GM12878 (cell line): ENCODE data around the gene GNPNAT1.

Experiments used
- KLF5 ChIP-seq: fragments of 450-650 bp; IDR thresholded peaks from 2 replicates; pipeline ENCODE4 v1.6.1; 2014; ENCODE audit warnings: mild to moderate bottlenecking; ENCODE audit not compliant: partially characterized antibody
- TF ChIP-seq, protein P1 (sequence below): fragments of 150-350 bp; IDR thresholded peaks from 2 replicates; pipeline ENCODE4 v1.6.1; 2016; ENCODE audit warnings: low read depth, low read length
- TF ChIP-seq, protein P2 (sequence below): IDR thresholded peaks from 2 replicates; pipeline ENCODE4 v1.6.1; 2012; ENCODE audit warnings: mild to moderate bottlenecking, low read depth, low read length

GRCh38 chr14:52808101-52808500, 16.7 kb upstream of the GNPNAT1 start:
- no peak for TF ChIP-seq KLF5
- TF ChIP-seq, protein P1, sequence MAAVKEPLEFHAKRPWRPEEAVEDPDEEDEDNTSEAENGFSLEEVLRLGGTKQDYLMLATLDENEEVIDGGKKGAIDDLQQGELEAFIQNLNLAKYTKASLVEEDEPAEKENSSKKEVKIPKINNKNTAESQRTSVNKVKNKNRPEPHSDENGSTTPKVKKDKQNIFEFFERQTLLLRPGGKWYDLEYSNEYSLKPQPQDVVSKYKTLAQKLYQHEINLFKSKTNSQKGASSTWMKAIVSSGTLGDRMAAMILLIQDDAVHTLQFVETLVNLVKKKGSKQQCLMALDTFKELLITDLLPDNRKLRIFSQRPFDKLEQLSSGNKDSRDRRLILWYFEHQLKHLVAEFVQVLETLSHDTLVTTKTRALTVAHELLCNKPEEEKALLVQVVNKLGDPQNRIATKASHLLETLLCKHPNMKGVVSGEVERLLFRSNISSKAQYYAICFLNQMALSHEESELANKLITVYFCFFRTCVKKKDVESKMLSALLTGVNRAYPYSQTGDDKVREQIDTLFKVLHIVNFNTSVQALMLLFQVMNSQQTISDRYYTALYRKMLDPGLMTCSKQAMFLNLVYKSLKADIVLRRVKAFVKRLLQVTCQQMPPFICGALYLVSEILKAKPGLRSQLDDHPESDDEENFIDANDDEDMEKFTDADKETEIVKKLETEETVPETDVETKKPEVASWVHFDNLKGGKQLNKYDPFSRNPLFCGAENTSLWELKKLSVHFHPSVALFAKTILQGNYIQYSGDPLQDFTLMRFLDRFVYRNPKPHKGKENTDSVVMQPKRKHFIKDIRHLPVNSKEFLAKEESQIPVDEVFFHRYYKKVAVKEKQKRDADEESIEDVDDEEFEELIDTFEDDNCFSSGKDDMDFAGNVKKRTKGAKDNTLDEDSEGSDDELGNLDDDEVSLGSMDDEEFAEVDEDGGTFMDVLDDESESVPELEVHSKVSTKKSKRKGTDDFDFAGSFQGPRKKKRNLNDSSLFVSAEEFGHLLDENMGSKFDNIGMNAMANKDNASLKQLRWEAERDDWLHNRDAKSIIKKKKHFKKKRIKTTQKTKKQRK, result no peak
- TF ChIP-seq, protein P2, sequence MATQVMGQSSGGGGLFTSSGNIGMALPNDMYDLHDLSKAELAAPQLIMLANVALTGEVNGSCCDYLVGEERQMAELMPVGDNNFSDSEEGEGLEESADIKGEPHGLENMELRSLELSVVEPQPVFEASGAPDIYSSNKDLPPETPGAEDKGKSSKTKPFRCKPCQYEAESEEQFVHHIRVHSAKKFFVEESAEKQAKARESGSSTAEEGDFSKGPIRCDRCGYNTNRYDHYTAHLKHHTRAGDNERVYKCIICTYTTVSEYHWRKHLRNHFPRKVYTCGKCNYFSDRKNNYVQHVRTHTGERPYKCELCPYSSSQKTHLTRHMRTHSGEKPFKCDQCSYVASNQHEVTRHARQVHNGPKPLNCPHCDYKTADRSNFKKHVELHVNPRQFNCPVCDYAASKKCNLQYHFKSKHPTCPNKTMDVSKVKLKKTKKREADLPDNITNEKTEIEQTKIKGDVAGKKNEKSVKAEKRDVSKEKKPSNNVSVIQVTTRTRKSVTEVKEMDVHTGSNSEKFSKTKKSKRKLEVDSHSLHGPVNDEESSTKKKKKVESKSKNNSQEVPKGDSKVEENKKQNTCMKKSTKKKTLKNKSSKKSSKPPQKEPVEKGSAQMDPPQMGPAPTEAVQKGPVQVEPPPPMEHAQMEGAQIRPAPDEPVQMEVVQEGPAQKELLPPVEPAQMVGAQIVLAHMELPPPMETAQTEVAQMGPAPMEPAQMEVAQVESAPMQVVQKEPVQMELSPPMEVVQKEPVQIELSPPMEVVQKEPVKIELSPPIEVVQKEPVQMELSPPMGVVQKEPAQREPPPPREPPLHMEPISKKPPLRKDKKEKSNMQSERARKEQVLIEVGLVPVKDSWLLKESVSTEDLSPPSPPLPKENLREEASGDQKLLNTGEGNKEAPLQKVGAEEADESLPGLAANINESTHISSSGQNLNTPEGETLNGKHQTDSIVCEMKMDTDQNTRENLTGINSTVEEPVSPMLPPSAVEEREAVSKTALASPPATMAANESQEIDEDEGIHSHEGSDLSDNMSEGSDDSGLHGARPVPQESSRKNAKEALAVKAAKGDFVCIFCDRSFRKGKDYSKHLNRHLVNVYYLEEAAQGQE, result no peak
